SH-SY5Y (cell line): ENCODE measurements around the gene ZBTB21.

Experiments
- GATA2 ChIP-seq: IDR thresholded peaks from 2 replicates; pipeline ENCODE4 v1.6.1; 2011; ENCODE audit warnings: mild to moderate bottlenecking, low read depth, low read length
- GATA3 ChIP-seq: IDR thresholded peaks from 2 replicates; pipeline ENCODE4 v1.6.1; 2011; ENCODE audit warnings: low read depth, mild to moderate bottlenecking, low read length, moderate library complexity

GRCh38 chr21:42016364-42016985 lies 6.3 kb upstream of the ZBTB21 start:
- no peak for TF ChIP-seq GATA2
- TF ChIP-seq GATA3, result no peak
